ENCODE results near the gene TIGD4. TPM values are rescaled to one million over a fixed set of nuclear protein-coding genes. Genes with fewer than 3 reads are reported as not detected.
A peak's percentile ranks its signal among the peaks of the same experiment; 100 is the strongest.
"Not testable (repeated sequence)": the region's sequence is repeated elsewhere in the genome, so short reads cannot be mapped to it uniquely, and the experiment has no call there.

The TIGD4 gene
- total RNA-seq, 2 experiments from 2014 or later, result 0.40 to 0.53 TPM

GRCh38 chr4:152773339-152773738 is 6.2 kb downstream of the TIGD4 start:
- H3K36me3 Mint-ChIP-seq, result peaks cover 1% of the 10 kb centered on the region
- no peak for ATAC-seq
- no peak overlapping the region for H3K4me3 Mint-ChIP-seq
- H3K9me3 Mint-ChIP-seq (ENCODE audit: low read depth), result no peaks in the 10 kb centered on the region
- no peak overlapping the region for H3K27ac Mint-ChIP-seq
- CTCF ChIA-PET, result no interaction called here
- peaks cover 21% of the 10 kb centered on the region for H3K4me1 Mint-ChIP-seq
- H3K27me3 Mint-ChIP-seq, result peaks cover 7% of the 10 kb centered on the region
- DNase-seq, result no peak

- DNase-seq (no peak), ATAC-seq (peak; percentile 87)
- Mint-ChIP-seq H3K27ac (peak overlapping the region; percentile 33), H3K4me3 (no peak overlapping the region), H3K9me3 (ENCODE audit: low read depth) (no peaks in the 10 kb centered on the region), H3K27me3 (peaks cover 7% of the 10 kb centered on the region), H3K4me1 (peaks cover 12% of the 10 kb centered on the region), H3K36me3 (peaks cover 1% of the 10 kb centered on the region)
- CTCF ChIA-PET, result no interaction called here
Observed at GRCh38 chr4:152771741-152772533, 7.6 kb downstream of the TIGD4 start.

DNA sequence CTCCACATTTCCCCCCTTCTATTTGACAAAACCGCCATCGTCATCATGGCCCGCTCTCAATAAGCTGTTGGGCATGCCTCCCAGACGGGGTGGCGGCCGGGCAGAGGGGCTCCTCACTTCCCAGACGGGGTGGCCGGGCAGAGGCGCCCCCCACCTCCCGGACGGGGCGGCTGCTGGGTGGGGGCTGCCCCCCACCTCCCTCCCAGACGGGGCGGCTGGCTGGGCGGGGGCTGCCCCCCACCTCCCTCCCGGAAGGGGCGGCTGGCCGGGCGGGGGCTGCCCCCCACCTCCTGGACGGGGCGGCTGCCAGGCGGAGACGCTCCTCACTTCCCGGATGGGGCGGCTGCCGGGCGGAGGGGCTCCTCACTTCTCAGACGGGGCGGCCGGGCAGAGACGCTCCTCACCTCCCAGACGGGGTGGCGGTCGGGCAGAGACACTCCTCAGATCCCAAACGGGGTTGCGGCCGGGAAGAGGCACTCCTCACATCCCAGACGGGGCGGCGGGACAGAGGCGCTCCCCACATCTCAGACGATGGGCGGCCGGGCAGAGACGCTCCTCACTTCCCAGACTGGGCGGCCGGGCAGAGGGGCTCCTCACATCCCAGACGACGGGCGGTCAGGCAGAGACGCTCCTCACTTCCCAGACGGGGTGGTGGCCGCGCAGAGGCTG is 14.3 kb downstream of the TIGD4 start:
- peaks cover 15% of the 10 kb centered on the region for H3K27me3 Mint-ChIP-seq
- H3K4me3 Mint-ChIP-seq; H3K36me3 Mint-ChIP-seq; CTCF ChIA-PET; H3K27ac Mint-ChIP-seq; H3K4me1 Mint-ChIP-seq; ATAC-seq; DNase-seq; H3K9me3 Mint-ChIP-seq (ENCODE audit: low read depth): not testable (repeated sequence)

DNA sequence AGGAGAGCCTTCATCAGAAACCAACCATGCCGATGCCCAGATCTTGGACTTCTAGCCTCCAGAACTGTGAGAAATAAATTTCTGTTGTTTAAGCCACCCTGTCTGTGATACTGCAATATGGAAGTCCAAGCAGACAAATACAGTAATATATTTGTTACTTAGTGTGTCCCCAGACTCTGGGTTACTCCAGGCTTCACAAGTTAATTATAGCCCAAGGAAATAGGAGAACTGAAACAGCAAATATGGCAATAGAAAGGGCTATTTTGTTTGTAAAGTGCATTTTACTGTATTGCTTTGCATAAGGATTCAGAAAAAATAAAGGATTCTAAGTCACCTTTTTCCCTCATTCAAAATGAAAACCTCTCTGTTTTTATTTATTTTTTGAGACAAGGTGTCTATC is 15.7 kb downstream of the TIGD4 start:
- Mint-ChIP-seq H3K4me3 (no peak overlapping the region), H3K27ac (no peak overlapping the region), H3K4me1 (no peaks in the 10 kb centered on the region), H3K27me3 (peaks cover 25% of the 10 kb centered on the region), H3K9me3 (ENCODE audit: low read depth) (no peaks in the 10 kb centered on the region), H3K36me3 (no peaks in the 10 kb centered on the region)
- DNase-seq (no peak), ATAC-seq (no peak)
- CTCF ChIA-PET, result no interaction called here

DNA sequence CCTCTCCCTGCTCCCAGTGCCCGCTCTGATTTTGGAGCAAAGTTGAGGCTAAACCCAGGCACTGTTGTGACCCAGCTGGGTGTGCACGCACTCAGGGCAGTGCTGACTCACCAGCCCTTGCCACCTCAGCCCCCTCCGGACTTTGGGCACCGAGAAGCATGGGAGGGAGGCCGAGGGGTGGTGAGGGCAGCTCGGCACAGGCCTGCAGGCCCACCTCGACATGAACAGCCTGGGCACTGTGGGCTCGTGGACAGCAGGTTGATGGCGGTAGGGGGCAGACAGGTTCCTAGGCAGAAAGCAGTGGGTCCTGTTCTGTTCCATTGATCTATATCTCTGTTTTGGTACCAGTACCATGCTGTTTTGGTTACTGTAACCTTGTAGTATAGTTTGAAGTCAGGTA is 30.9 kb downstream of the TIGD4 start:
- no peak overlapping the region for H3K4me3 Mint-ChIP-seq
- DNase-seq (no peak), ATAC-seq (no peak)
- CTCF ChIA-PET, result interaction anchor here (1.1 kb wide), 1 partner anchor 10 kb away, joined by 3 read pairs; no protein-coding TSS in a partner anchor
- no peak overlapping the region for H3K27ac Mint-ChIP-seq
- H3K27me3 Mint-ChIP-seq, result peaks cover 10% of the 10 kb centered on the region
- no peaks in the 10 kb centered on the region for H3K36me3 Mint-ChIP-seq
- no peaks in the 10 kb centered on the region for H3K4me1 Mint-ChIP-seq
- H3K9me3 Mint-ChIP-seq (ENCODE audit: low read depth), result no peaks in the 10 kb centered on the region

DNA sequence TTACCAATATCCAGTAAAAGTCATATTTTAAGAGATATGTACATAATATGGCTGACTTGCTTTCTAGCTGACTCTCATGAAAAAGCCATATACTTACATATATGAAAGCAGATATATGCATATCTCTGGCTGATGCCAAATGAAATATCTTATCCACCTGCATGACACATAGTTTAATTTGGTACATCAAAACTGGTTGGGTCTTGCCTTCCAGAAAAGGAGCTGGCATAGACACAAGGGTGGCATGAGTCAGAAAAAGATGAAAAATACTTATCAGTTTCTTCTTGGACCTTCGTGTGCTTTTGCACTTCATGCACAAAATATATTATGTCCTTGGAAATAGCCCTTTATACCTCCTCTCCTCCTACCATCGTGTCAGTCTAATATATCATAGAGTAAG is 32.1 kb downstream of the TIGD4 start:
- Mint-ChIP-seq H3K9me3 (ENCODE audit: low read depth) (no peaks in the 10 kb centered on the region), H3K4me3 (no peak overlapping the region), H3K27ac (no peak overlapping the region), H3K4me1 (peaks cover 2% of the 10 kb centered on the region), H3K27me3 (peaks cover 5% of the 10 kb centered on the region), H3K36me3 (no peaks in the 10 kb centered on the region)
- no peak for ATAC-seq
- CTCF ChIA-PET, result no interaction called here
- DNase-seq, result no peak

DNA sequence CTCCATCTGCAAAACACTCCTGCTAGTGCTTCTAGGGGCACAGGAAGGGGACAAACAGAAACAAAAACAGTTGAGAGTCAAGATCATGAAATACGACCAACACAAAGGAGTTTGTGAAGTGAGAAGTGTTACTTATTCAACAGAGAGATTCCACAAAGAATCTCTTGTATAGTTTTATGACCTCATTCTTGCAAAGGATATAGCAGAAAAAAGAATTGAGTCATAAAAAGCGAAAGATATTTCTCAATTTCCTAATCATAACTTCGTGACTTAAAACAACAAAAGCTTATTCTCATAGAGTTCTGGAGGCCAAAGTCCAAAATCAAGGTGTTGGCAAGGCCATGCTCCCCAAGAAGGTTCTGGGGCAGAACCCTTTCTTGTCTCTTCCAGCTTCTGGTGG is 40.7 kb downstream of the TIGD4 start:
- no peak overlapping the region for H3K4me3 Mint-ChIP-seq
- CTCF ChIA-PET, result interaction anchor here (0.9 to 1.4 kb wide), 3 partner anchors 10 to 237 kb away, joined by 3 to 5 read pairs (median 3); no protein-coding TSS in a partner anchor
- no peaks in the 10 kb centered on the region for H3K9me3 Mint-ChIP-seq (ENCODE audit: low read depth)
- H3K36me3 Mint-ChIP-seq, result no peaks in the 10 kb centered on the region
- no peak for DNase-seq
- H3K27ac Mint-ChIP-seq, result no peak overlapping the region
- H3K4me1 Mint-ChIP-seq, result peaks cover 6% of the 10 kb centered on the region
- peaks cover 6% of the 10 kb centered on the region for H3K27me3 Mint-ChIP-seq
- no peak for ATAC-seq

DNA sequence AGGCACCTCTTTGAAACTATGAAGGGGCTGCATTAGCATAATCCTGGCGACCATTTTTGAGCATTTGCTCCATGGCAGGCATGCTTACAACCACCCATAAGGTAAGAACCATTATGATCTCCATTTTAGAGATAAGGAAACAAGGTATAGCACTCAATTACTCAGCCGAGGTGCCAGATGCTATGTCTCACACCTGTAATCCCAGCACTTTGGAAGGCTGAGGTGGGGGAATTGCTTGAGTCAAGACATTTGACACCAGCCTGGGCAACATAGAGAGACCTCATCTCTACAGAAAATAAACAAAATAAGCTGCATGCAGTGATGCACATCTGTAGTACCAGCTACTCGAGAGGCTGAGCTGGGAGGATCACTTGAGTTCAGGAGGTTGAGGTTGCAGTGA is 43.6 kb downstream of the TIGD4 start:
- DNase-seq, result no peak
- no peak for ATAC-seq
- H3K4me3 Mint-ChIP-seq, result no peak overlapping the region
- H3K27ac Mint-ChIP-seq, result no peak overlapping the region
- no peaks in the 10 kb centered on the region for H3K36me3 Mint-ChIP-seq
- CTCF ChIA-PET, result interaction anchor here (0.9 to 3.9 kb wide), 9 partner anchors 19 to 281 kb away, joined by 3 to 43 read pairs (median 5); no protein-coding TSS in a partner anchor
- H3K9me3 Mint-ChIP-seq (ENCODE audit: low read depth), result no peaks in the 10 kb centered on the region
- H3K27me3 Mint-ChIP-seq, result peaks cover 6% of the 10 kb centered on the region
- H3K4me1 Mint-ChIP-seq, result peaks cover 4% of the 10 kb centered on the region

GRCh38 chr4:152735396-152735859 is 44.1 kb downstream of the TIGD4 start:
- no peak overlapping the region for H3K4me3 Mint-ChIP-seq
- no peak overlapping the region for H3K27ac Mint-ChIP-seq
- peaks cover 4% of the 10 kb centered on the region for H3K4me1 Mint-ChIP-seq
- peaks cover 6% of the 10 kb centered on the region for H3K27me3 Mint-ChIP-seq
- ATAC-seq (peak; percentile 60), DNase-seq (no peak)
- H3K9me3 Mint-ChIP-seq (ENCODE audit: low read depth), result no peaks in the 10 kb centered on the region
- CTCF ChIA-PET, result interaction anchor here (0.7 to 3.9 kb wide), 14 partner anchors 18 to 334 kb away, joined by 3 to 43 read pairs (median 4); no protein-coding TSS in a partner anchor
- no peaks in the 10 kb centered on the region for H3K36me3 Mint-ChIP-seq

DNA sequence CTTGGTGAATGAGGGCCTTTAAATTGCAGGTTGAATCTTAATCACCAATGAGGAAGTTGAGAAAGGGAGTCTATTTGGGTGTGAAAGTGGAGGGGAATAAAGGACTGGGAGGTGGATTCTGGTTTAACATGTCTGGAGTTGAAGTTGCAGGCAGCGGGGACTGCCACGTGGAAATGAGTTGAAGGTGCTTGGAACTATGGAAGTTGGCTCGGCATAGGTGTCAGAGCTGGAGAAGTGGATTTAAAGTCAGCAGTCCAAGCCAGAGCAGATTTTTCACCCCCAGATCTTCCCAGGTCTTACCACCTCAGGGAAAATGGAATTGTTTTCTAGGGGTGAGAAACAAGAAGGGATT is 44.9 kb downstream of the TIGD4 start:
- ATAC-seq, result no peak
- Mint-ChIP-seq H3K36me3 (no peaks in the 10 kb centered on the region), H3K27me3 (peaks cover 6% of the 10 kb centered on the region), H3K4me3 (no peak overlapping the region), H3K9me3 (ENCODE audit: low read depth) (no peaks in the 10 kb centered on the region), H3K4me1 (peaks cover 4% of the 10 kb centered on the region), H3K27ac (peak overlapping the region; percentile 7)
- CTCF ChIA-PET, result interaction anchor here (0.7 to 3.9 kb wide), 11 partner anchors 19 to 333 kb away, joined by 3 to 43 read pairs (median 4); no protein-coding TSS in a partner anchor
- DNase-seq, result no peak

DNA sequence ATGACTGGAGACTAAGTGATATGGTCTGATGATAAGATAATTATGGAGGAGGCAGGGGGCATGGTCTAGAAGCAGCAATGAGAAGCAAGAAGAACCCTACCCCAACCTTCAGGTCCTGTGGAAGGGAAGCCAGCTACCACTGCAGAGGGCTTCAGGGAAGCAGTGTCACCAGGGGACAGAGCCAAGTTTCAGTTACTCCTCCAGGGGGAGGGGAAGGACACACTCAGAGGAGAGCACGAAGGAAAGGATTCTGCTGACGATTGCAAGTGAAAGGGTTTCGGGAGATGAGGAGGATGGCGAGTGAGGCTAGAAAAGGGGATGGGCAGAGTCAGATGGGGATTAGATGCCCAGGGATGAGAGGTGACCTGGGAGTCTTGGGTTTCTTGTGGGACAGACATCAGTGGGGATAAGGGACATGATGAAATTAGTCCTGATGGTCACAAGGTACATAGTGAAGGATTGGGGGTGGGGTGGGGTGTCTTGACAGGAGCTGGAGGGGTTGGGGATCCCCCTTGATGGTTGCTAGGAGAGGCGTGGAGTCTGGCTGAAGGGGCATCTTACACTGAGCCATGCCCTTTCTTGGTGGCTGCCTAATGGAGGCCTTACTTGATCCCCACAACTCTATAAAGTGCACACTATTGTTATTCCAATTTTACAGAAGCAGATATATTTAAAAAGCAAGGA is 45.4 kb downstream of the TIGD4 start:
- H3K4me1 Mint-ChIP-seq, result peaks cover 4% of the 10 kb centered on the region
- CTCF ChIA-PET, result interaction anchor here (1.1 to 3.9 kb wide), 6 partner anchors 57 to 280 kb away, joined by 3 to 43 read pairs (median 6); no protein-coding TSS in a partner anchor
- H3K36me3 Mint-ChIP-seq, result no peaks in the 10 kb centered on the region
- no peak for DNase-seq
- ATAC-seq, result no peak
- H3K27me3 Mint-ChIP-seq, result peaks cover 6% of the 10 kb centered on the region
- H3K4me3 Mint-ChIP-seq, result no peak overlapping the region
- H3K9me3 Mint-ChIP-seq (ENCODE audit: low read depth), result no peaks in the 10 kb centered on the region
- no peak overlapping the region for H3K27ac Mint-ChIP-seq

DNA sequence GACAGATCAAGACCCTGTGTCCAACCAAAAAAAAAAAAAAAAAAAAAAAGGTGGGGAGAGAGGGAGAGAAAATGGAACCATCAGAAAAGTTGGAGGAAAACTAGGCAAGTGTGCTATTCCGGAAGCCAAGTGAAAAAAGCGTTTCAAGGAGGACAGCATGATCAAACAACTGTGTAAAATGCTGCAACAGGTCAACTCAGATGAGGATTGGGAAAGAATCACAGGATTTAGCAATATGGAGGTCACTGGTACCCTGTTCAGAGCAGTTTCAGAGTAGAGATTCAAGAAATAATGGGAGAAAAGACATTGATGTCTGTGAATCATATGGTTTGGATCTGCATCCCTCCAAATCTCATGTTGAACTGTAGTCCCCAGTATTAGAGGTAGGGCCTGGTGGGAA is 47.5 kb downstream of the TIGD4 start:
- ATAC-seq, result no peak
- Mint-ChIP-seq H3K9me3 (ENCODE audit: low read depth) (no peaks in the 10 kb centered on the region), H3K36me3 (no peaks in the 10 kb centered on the region), H3K27ac (no peak overlapping the region), H3K4me3 (no peak overlapping the region), H3K4me1 (peaks cover 4% of the 10 kb centered on the region), H3K27me3 (peaks cover 12% of the 10 kb centered on the region)
- CTCF ChIA-PET, result no interaction called here
- DNase-seq, result no peak

GRCh38 chr4:152729466-152729865 is 50.1 kb downstream of the TIGD4 start:
- DNase-seq, result no peak
- no peak overlapping the region for H3K27ac Mint-ChIP-seq
- ATAC-seq, result no peak
- peaks cover 5% of the 10 kb centered on the region for H3K9me3 Mint-ChIP-seq (ENCODE audit: low read depth)
- no peaks in the 10 kb centered on the region for H3K4me1 Mint-ChIP-seq
- no peaks in the 10 kb centered on the region for H3K36me3 Mint-ChIP-seq
- CTCF ChIA-PET, result no interaction called here
- H3K27me3 Mint-ChIP-seq, result peaks cover 6% of the 10 kb centered on the region
- no peak overlapping the region for H3K4me3 Mint-ChIP-seq
